ENCODE measurements around the gene ATP7B.

GRCh38 chr13:52033039-52033438, 21.8 kb upstream of the ATP7B start:
- TF ChIP-seq CTCF (IDR thresholded peaks at IDR 0.05) (no peak), ZFX (IDR thresholded peaks at IDR 0.05; ENCODE audit: borderline replicate concordance) (no peak)
